Parathyroid adenoma (tissue), 2 donors: ENCODE results near the gene SLC37A2.
A peak's percentile ranks its signal among the peaks of the same experiment; 100 is the strongest.

Source experiments
- H2AFZ ChIP-seq: fragments of 300-600 bp; sonication (generic); one replicate; pipeline ENCODE4 v1.7.0; 2017; ENCODE audit warnings: antibody characterized with exemption, mild to moderate bottlenecking
- H3K27ac ChIP-seq: fragments of 300-600 bp; sonication (generic); one replicate; pipeline ENCODE4 v1.7.0; 2017
- H3K27me3 ChIP-seq: fragments of 300-600 bp; sonication (generic); one replicate; pipeline ENCODE4 v1.7.0; 2017; ENCODE audit warnings: low read length; ENCODE audit not compliant: control insufficient read depth, insufficient read depth
- H3K36me3 ChIP-seq: fragments of 300-600 bp; sonication (generic); one replicate; pipeline ENCODE4 v1.7.0; 2017; ENCODE audit warnings: low read length; ENCODE audit not compliant: control insufficient read depth, insufficient read depth
- H3K4me1 ChIP-seq: fragments of 300-600 bp; sonication (generic); one replicate; pipeline ENCODE4 v1.7.0; 2017; ENCODE audit warnings: control low read depth
- H3K4me2 ChIP-seq: fragments of 300-600 bp; sonication (generic); one replicate; pipeline ENCODE4 v1.7.0; 2017; ENCODE audit warnings: low read length
- H3K4me3 ChIP-seq: fragments of 300-600 bp; sonication (generic); one replicate; pipeline ENCODE4 v1.7.0; 2017; ENCODE audit warnings: low read depth, low read length
- H3K79me2 ChIP-seq: fragments of 300-600 bp; sonication (generic); one replicate; pipeline ENCODE4 v1.7.0; 2017; ENCODE audit warnings: control low read depth
- H3K9ac ChIP-seq: fragments of 300-600 bp; sonication (generic); one replicate; pipeline ENCODE4 v1.7.0; 2017; ENCODE audit warnings: mild to moderate bottlenecking
- H3K9me3 ChIP-seq: fragments of 300-600 bp; sonication (generic); one replicate; pipeline ENCODE4 v1.7.0; 2017; ENCODE audit warnings: low read length; ENCODE audit not compliant: control insufficient read depth
- CTCF ChIP-seq: fragments of 300-600 bp; sonication (generic); IDR thresholded peaks from one replicate; pipeline ENCODE4 v1.7.0; 2017; ENCODE audit warnings: antibody characterized with exemption, mild to moderate bottlenecking
- donor health status: primary hyperparathyroidism.

The SLC37A2 gene

GRCh38 chr11:125110506-125110905 lies 47.4 kb downstream of the SLC37A2 start:
- no peak for TF ChIP-seq CTCF

GRCh38 chr11:125111001-125111342 lies 47.9 kb downstream of the SLC37A2 start:
- Histone ChIP-seq H3K27me3 (no peaks in the 10 kb centered on the region), H3K27ac (no peak overlapping the region), H3K4me3 (peak overlapping the region; percentile 86), H3K9me3 (no peaks in the 10 kb centered on the region), H3K36me3 (no peaks in the 10 kb centered on the region), H2AFZ (peak overlapping the region; percentile 89), H3K9ac (no peak overlapping the region), H3K4me2 (peak overlapping the region; percentile 88), H3K79me2 (no peaks in the 10 kb centered on the region), H3K4me1 (peaks cover 3% of the 10 kb centered on the region)
- no peak for TF ChIP-seq CTCF

More at GRCh38 chr11:125110506-125110905, 47.4 kb downstream of the SLC37A2 start:
- H3K27ac ChIP-seq: no peak overlapping the region
- H2AFZ ChIP-seq: no peak overlapping the region
- H3K9me3 ChIP-seq: no peaks in the 10 kb centered on the region
- H3K79me2 ChIP-seq: no peaks in the 10 kb centered on the region
- peak overlapping the region; percentile 86 for H3K4me3 ChIP-seq
- H3K9ac ChIP-seq: no peak overlapping the region
- no peaks in the 10 kb centered on the region for H3K27me3 ChIP-seq
- no peak overlapping the region for H3K4me2 ChIP-seq
- H3K36me3 ChIP-seq: no peaks in the 10 kb centered on the region
- H3K4me1 ChIP-seq: peaks cover 3% of the 10 kb centered on the region

GRCh38 chr11:125111343-125112207 lies 48.5 kb downstream of the SLC37A2 start, which contains the start of gene TMEM218:
Gene TMEM218, minus strand, starts transcription at chr11:125111626. Its CDS starts 9,385 bp downstream, at chr11:125102241.
- Histone ChIP-seq H2AFZ (peak within 1 kb of the TSS; percentile 89), H3K4me1 (no peaks in the 10 kb centered on the region), H3K9me3 (no peaks in the 10 kb centered on the region), H3K9ac (no peak within 1 kb of the TSS), H3K79me2 (no peaks in the 10 kb centered on the region), H3K36me3 (no peaks in the 10 kb centered on the region), H3K4me2 (peak within 1 kb of the TSS; percentile 89), H3K27me3 (no peaks in the 10 kb centered on the region), H3K4me3 (peak within 1 kb of the TSS; percentile 86), H3K27ac (peak within 1 kb of the TSS; percentile 34)
- TF ChIP-seq CTCF: no peak

- Histone ChIP-seq H3K4me2 (peak overlapping the region; percentile 89), H3K4me1 (no peaks in the 10 kb centered on the region), H3K9ac (no peak overlapping the region), H3K79me2 (no peaks in the 10 kb centered on the region), H3K9me3 (no peaks in the 10 kb centered on the region), H3K27me3 (no peaks in the 10 kb centered on the region), H3K36me3 (no peaks in the 10 kb centered on the region), H3K27ac (peak overlapping the region; percentile 34), H3K4me3 (peak overlapping the region; percentile 49), H2AFZ (peak overlapping the region; percentile 84)
- TF ChIP-seq CTCF: no peak
Measured at GRCh38 chr11:125112208-125112604, 49.1 kb downstream of the SLC37A2 start.
